AG08396 (cell line): Measurements from ENCODE around the gene FTHL17.
A peak's percentile ranks its signal among the peaks of the same experiment; 100 is the strongest.

Experiments
- DNase-seq: peaks from one replicate; pipeline ENCODE4 v3.0.0; 2012; ENCODE audit warnings: low spot score, mixed read lengths

Gene FTHL17

DNA sequence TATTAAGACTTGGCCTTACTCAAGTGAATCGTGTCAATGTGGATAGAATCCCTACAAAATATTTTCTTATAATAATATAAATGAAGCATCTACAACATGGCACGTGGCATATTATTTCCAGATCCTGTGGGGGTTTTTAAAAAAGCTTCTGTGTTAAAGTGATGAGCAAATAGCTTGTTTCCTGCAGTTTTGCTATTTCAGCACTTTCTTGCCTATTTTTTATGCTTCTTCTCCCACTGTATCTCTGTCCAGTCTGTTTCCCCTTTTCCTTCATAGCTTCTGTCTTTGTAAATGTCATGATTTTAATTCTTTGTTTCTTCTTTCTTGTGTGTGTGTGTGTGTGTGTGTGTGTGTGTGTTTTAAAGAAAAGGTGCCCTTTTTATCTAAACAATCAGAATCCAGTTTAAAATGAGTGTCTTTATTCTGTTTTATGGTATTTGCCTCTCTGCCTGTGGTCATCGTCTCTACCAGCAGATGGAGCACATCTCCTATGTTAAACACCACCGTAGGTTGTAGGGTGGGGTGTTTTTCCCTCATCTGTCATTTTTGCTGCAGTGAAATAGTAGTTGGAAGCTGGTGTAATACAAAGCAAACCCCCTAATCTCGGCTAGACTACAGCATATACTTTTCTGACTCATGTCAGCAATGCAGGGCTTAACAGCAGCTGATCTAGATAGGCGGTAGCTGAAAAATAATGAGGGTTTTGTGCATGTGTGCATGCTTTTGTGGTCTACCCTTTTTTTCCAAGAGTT lies 33.1 kb downstream of the FTHL17 start:
- DNase-seq = peak; percentile 24

DNA sequence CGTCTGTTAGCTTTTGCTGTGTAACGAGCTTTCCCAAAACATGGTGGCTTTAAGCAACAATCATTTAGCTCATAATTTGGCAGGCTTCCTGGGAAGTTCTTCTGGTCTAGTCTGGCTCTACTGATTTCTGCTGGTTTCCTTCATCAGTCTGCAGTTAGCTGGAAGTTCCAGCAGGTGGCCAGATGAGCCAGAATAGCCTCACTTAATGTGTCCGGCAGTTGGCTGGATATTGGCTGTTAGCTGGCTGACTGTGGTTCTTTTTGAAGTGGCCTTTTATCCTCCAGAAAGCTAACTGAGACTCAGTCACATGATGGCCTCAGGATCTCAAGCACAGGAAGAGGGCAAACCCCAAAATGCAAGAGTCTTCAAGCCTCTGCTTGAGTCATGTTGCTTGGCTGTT lies 34.9 kb downstream of the FTHL17 start:
- peak; percentile 43 for DNase-seq

DNA sequence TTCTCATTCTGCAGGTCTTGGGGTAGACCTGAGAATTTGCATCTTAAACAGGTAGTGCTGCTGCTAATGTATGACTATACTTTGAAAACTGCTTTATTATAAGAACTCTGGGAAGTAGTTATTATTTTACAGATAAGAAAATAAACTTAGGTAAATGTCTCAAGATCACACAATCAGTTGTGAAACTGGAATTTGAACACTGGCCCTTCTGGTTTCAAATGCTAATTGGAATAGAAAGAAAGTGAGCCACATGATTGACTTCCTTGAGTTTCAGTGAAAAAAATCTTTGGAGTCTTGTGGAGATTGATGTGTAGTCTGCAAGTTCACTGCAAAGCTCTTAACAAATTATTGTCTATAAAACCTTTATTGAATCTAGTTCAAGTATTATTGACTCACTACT lies 44.5 kb downstream of the FTHL17 start:
- DNase-seq = no peak

DNA sequence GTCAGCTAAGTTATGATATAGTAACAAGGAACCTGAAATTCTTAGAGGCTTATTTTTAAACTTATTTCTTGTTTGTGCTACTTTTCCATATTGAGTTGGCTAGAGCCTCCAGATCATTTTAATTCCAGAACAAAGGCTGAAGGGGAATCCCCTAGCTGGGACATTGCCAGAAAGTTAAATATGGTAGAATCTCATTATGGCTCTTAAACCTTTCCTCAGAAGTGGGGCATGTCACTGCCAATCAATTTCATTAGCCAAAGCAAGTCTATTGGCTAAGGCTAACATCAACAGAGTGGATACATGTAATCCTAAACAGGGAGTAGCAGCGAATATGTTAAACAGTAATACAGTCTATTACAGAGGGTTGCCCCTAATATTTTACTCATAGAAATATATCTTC lies 47.0 kb downstream of the FTHL17 start:
- no peak for DNase-seq

DNA sequence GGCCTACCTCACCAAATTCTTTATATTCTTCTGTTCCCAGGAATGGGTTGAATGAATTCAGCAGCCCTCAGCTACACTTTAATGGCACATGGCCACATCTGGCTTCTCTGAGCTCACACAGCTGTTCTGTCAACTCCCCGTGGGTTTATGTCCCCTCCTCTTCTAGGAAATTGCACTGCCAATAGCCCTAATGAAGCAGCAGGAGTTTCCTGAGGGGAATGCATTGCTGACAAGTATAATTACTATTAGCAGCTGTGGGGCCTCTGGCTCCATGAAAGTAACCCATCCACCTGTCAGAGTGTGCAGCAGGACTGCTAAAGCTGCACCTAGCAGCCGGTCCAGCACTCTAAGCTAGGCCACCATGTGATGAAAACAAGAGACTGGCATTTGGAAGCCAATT lies 50.3 kb downstream of the FTHL17 start:
- no peak for DNase-seq
